Fibroblast of mammary gland (primary cell): ENCODE measurements around the gene TRMT2A.

Experiments
- DNase-seq: peaks from one replicate; pipeline ENCODE4 v3.0.0-alpha.2; 2010; ENCODE audit warnings: low read depth
- H3K4me3 ChIP-seq: 2 replicates; pipeline ENCODE4 v1.5.1; 2011; ENCODE audit warnings: low read depth, mild to moderate bottlenecking, low read length, moderate library complexity; ENCODE audit not compliant: control insufficient read depth
- CTCF ChIP-seq: conservative IDR thresholded peaks from 2 replicates; pipeline ENCODE4 v1.5.1; 2011; ENCODE audit warnings: low read depth, low read length, inconsistent platforms; ENCODE audit not compliant: control insufficient read depth, insufficient read depth

TRMT2A gene

GRCh38 chr22:20064545-20065262, 52.3 kb downstream of the TRMT2A start:
- DNase-seq: no peak

DNA sequence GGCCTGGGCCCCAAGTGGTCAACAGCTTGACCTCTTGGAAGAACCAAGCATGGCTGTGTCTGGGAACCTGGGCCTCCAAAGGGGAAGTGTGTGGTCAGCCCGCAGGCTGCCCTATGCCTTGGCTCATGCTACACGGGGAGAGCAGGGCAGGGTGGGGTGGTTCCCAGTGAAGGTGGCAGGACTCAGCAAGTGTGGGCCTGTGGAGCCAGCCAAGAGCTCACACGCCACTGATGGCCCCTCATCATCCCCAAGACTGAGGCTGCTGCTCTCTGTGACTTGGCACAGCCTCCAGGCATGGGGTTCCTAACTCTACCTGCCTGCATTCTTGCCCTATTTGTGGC, 52.9 kb downstream of the TRMT2A start:
- no peak for TF ChIP-seq CTCF
- DNase-seq: no peak

More at GRCh38 chr22:20064545-20065262, 52.3 kb downstream of the TRMT2A start:
- no peak overlapping the region for H3K4me3 ChIP-seq
- no peak for TF ChIP-seq CTCF

GRCh38 chr22:20063271-20064139, 53.5 kb downstream of the TRMT2A start:
- no peak for DNase-seq
- H3K4me3 ChIP-seq: no peak overlapping the region
- no peak for TF ChIP-seq CTCF

More for the DNA sequence above, 52.9 kb downstream of the TRMT2A start:
- no peak overlapping the region for H3K4me3 ChIP-seq

DNA sequence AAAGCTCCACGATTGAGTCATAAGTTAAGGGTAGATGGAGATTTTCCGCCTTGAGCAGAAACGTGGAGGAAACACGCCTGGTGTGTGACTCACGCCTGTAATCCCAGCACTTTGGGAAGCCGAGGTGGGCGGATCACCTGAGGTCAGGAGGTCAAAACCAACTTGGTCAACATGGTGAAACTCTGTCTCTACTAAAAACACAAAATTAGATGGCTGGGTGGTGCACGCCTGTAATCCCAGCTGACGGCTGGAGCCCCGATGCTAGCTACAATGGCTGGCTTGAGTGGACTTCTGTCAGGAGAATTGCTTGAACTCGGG, 54.3 kb downstream of the TRMT2A start:
- TF ChIP-seq CTCF: no peak
- no peak overlapping the region for H3K4me3 ChIP-seq
- DNase-seq: peak; percentile 80

GRCh38 chr22:20062043-20062765, 54.8 kb downstream of the TRMT2A start:
- TF ChIP-seq CTCF: no peak
- no peak for DNase-seq
- H3K4me3 ChIP-seq: no peak overlapping the region
